Left forelimb (tissue), 1 donor: Measurements from ENCODE around the gene SEBOX.

ENCODE experiments used
- DNase-seq: peaks from one replicate; pipeline ENCODE4 v3.0.0-alpha.2; 2018; ENCODE audit warnings: low spot score

Gene SEBOX

DNA sequence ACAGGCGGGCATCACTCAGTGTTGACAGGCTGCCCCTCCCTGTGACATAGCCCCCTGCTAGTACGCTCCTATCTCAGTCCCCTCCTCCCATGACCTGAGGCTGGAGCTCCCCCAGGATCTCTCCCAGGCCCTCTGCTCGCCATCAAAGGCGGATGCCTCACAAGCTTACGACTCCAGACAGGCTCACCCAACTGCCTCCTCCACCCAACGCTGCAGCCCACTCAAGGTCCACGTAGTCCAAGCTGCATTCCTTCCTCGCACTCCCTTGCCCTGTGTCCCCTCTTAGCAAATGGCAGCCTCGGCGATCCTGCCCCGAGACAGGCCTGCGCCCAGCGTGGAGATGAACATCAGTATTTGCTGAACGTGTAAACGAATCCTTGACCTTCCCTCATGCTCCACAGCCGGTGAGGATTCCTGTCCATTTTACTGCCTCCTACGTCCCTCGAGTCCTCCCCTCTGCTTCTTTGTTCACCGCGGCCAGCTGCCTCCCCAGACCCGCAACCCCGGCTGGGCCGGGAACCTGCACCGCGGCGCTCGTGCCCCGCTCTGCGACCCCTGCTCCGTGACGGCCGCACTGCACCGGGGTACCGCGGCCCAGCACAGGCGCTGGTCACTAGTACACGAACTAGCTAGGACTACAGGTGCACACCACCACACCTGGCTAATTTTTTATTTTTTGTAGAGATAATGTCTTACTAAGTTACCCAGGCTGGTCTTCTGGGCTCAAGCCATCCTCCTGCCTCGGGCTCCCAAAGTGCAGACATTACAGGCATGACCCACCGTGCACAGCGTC lies 46.8 kb downstream of the SEBOX start:
- no peak for DNase-seq

DNA sequence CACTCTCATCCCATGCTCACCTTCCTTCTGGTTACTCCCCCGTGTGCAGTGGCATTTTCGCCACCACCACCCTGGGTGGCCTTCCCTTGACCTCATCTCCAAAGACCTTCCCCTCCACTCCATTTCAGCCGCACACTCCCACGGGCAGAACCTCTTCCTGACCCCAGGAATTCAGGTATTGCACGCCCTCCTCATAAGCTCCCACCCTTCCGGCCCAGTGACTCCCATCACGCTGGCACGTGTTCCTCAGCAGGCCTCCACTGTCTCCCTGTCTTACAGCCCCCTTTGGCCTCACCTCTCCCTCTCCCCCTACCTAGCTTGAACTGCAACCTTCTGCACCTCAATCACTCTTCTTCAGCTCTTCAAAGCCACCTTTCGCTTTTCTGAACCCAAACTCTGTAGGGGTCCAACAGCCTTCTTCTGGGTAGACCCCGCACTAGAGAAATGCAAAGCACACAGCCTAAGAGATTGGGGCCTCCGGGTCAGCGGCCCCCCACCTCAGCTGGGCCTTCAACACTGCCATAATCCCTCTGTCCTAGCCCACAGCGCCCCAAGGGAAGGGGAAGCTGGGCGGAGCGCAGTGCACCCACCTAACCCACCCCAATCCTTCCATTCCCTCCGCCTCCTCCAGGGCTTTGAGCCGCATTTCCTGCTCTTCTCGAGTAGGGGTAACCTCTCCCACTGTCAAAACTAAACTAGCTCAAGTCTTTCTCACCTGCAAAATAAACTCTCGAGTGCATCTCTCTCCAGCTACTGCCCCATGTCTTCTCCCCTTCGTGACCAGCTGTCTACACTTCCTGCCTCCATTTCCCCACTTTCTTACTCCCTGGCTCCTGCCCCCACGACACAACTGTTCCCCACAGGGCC lies 47.7 kb downstream of the SEBOX start:
- no peak for DNase-seq

DNA sequence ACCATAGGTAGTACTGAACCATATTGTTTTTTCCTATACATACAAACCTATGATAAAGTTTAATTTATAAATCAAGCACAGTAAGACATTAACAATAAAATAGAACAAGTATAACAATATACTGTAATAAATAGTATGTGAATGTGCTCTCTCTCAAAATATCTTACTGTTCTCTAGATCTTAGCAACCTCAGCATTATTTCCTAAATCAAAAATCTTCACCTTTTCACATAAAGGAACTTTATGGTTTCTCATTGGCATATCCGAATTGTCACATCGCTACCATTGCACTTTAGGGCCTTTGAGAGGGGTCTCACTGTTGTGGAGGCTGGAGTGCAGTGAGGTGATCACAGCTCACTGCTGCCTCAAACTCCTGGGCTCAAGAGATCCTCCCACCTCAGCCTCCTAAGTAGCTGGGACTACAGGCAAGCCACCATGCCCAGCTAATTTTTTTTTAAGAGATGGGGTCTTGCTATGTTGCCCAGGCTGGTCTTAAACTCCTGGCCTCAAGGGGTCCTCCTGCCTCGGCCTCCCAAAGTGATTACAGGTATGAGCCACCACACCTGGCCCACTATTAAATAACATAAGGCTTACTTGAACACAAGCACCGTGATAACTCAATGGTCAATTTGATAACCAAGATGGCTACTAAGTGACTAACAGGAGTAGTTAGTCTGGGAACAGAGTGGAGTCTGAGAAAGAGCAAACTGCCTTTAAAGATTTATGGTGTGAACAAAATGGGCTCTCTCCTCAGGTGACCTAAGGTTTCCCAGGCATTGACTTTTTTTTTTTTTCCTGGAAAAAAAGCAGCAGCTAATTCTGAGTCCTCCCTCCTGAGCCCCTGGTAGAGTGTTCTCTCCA lies 48.9 kb downstream of the SEBOX start:
- no peak for DNase-seq

DNA sequence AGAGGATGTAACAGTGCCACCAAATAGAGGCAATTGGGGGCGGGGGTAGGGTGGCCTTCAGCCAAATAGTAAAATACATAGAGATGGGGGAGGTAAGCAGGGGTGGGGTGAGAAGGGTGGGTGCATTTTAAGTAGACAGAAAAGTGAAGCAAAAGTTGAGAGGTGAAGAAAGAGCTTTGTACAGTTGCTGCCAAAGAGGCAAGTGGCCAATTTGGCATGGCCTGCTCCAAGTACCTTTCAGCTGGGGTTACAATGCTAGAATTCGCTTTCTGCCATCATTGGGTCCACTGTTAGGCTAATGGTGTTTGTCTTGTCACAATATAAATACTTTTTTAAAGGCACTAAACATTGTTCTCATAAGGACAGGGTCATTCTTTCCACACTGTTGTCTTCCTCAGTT lies 51.2 kb downstream of the SEBOX start:
- no peak for DNase-seq
